ENCODE data around the gene TPO. TPM values are rescaled to one million over a fixed set of nuclear protein-coding genes. Genes with fewer than 3 reads are reported as not detected.

The TPO gene
- total RNA-seq, 4 donors from 2014 or later: 6.7 to 14.5 (median 11.3) TPM

GRCh38 chr2:1460851-1461418, 47.7 kb downstream of the TPO start:
- Histone ChIP-seq H3K27ac (no peak overlapping the region), H3K36me3 (no peaks in the 10 kb centered on the region), H3K27me3 (peaks cover 24% of the 10 kb centered on the region), H3K4me1 (no peaks in the 10 kb centered on the region), H3K4me3 (no peak overlapping the region), H3K9me3 (no peaks in the 10 kb centered on the region)
- 60 to 75% methylated on average over 5 to 8 of the region's 11 CpGs for WGBS, 2 donors (ENCODE audit: low coverage in 1 of 2)
- no peak for ATAC-seq
- TF ChIP-seq EP300 (IDR thresholded peaks at IDR 0.05) (no peak), CTCF (IDR thresholded peaks at IDR 0.05) (no peak), POLR2AphosphoS5 (IDR thresholded peaks at IDR 0.05) (no peak), POLR2A (IDR thresholded peaks at IDR 0.05) (no peak)

GRCh38 chr2:1461507-1462390, 48.5 kb downstream of the TPO start:
- TF ChIP-seq POLR2A (IDR thresholded peaks at IDR 0.05): no peak
- TF ChIP-seq CTCF (IDR thresholded peaks at IDR 0.05): no peak
- no peak for TF ChIP-seq POLR2AphosphoS5 (IDR thresholded peaks at IDR 0.05)
- TF ChIP-seq EP300 (IDR thresholded peaks at IDR 0.05): no peak
- Histone ChIP-seq H3K9me3 (no peaks in the 10 kb centered on the region), H3K27ac (no peak overlapping the region), H3K4me3 (no peak overlapping the region), H3K36me3 (no peaks in the 10 kb centered on the region), H3K27me3 (peaks cover 24% of the 10 kb centered on the region), H3K4me1 (no peaks in the 10 kb centered on the region)
- no peak for ATAC-seq
- 67 to 94% methylated on average over 6 to 9 of the region's 28 CpGs for WGBS, 2 donors (ENCODE audit: low coverage in 1 of 2)

- Histone ChIP-seq H3K27ac (no peak overlapping the region), H3K36me3 (no peaks in the 10 kb centered on the region), H3K4me3 (no peak overlapping the region), H3K9me3 (peaks cover 0 to under 1% (median 0%) of the 10 kb centered on the region in 3 donors), H3K27me3 (peaks cover 24% of the 10 kb centered on the region), H3K4me1 (no peaks in the 10 kb centered on the region)
- WGBS, 2 donors (ENCODE audit: low coverage in 1 of 2): 47 to 53% methylated on average over 4 of the region's 4 CpGs
- ATAC-seq: no peak
- no peak for TF ChIP-seq POLR2AphosphoS5 (IDR thresholded peaks at IDR 0.05)
- no peak for TF ChIP-seq POLR2A (IDR thresholded peaks at IDR 0.05)
- no peak for TF ChIP-seq EP300 (IDR thresholded peaks at IDR 0.05)
- TF ChIP-seq CTCF (IDR thresholded peaks at IDR 0.05): no peak
Observed at GRCh38 chr2:1462994-1463393, 49.7 kb downstream of the TPO start.

- ATAC-seq: no peak
- H3K27me3 ChIP-seq: peaks cover 18% of the 10 kb centered on the region
- no peaks in the 10 kb centered on the region for H3K4me1 ChIP-seq
- WGBS, 2 donors (ENCODE audit: low coverage in 1 of 2): 73 to 79% methylated on average over 4 to 6 of the region's 9 CpGs
- H3K4me3 ChIP-seq: no peak overlapping the region
- H3K36me3 ChIP-seq: no peaks in the 10 kb centered on the region
- TF ChIP-seq POLR2A (IDR thresholded peaks at IDR 0.05) (no peak), EP300 (IDR thresholded peaks at IDR 0.05) (no peak), POLR2AphosphoS5 (IDR thresholded peaks at IDR 0.05) (no peak), CTCF (IDR thresholded peaks at IDR 0.05) (no peak)
- no peak overlapping the region for H3K27ac ChIP-seq
- peaks cover 0 to 8% (median 0%) of the 10 kb centered on the region in 3 donors for H3K9me3 ChIP-seq
Observed at GRCh38 chr2:1472350-1472749, 59.1 kb downstream of the TPO start.
